Measurements from ENCODE around the gene DMBT1.

- TF ChIP-seq CTCF (IDR thresholded peaks at IDR 0.05; ENCODE audit: low read depth, low read length) = no peak
- no peak for TF ChIP-seq EZH2phosphoT487 (IDR thresholded peaks at IDR 0.05; ENCODE audit: low read depth)
Measured at GRCh38 chr10:122513053-122513452, 47.5 kb upstream of the DMBT1 start.

Data from OCI-LY3 (cell line).